Fibroblast of lung (primary cell): ENCODE measurements around the gene TMUB1. TPM values are rescaled to one million over a fixed set of nuclear protein-coding genes. Genes with fewer than 3 reads are reported as not detected.

Experiments
- DNase-seq, 2 donors: peaks; one replicate each; pipeline versions ENCODE4 v3.0.0 to v3.0.0-alpha.2; 2010; ENCODE audit warnings: low read depth in 2 of 2
- H2AFZ ChIP-seq: 2 replicates; pipeline ENCODE4 v1.5.1; 2012; ENCODE audit warnings: low read length, control low read depth, inconsistent platforms
- H3K27ac ChIP-seq: 2 replicates; pipeline ENCODE4 v1.5.1; 2011; ENCODE audit warnings: low read length, control low read depth; ENCODE audit not compliant: insufficient read depth
- H3K27me3 ChIP-seq: 2 replicates; pipeline ENCODE4 v1.5.1; 2011; ENCODE audit warnings: mild to moderate bottlenecking, low read length; ENCODE audit not compliant: control insufficient read depth, insufficient read depth
- H3K36me3 ChIP-seq: 2 replicates; pipeline ENCODE4 v1.5.1; 2011; ENCODE audit warnings: low read length; ENCODE audit not compliant: control insufficient read depth, insufficient read depth
- H3K4me1 ChIP-seq: 2 replicates; pipeline ENCODE4 v1.5.1; 2011; ENCODE audit warnings: low read length; ENCODE audit not compliant: control insufficient read depth, insufficient read depth; ENCODE audit errors: extremely low read depth
- H3K4me2 ChIP-seq: 2 replicates; pipeline ENCODE4 v1.5.1; 2011; ENCODE audit warnings: low read length, control low read depth; ENCODE audit not compliant: insufficient read depth; ENCODE audit errors: extremely low read depth
- H3K4me3 ChIP-seq, 4 experiments: fragments of 200-600 bp in 1 of 4; sonication (generic) in 1 of 4; replicated peaks in 1 of 4; 2 replicates each; pipeline ENCODE4 v1.5.1; 2011 to 2016; ENCODE audit warnings: low read length in 4 of 4, low read depth in 3 of 4, mild to moderate bottlenecking in 3 of 4, control low read depth in 2 of 4, inconsistent platforms in 1 of 4, mixed read lengths in 1 of 4; ENCODE audit not compliant: insufficient read depth in 1 of 4; ENCODE audit errors: control extremely low read depth in 1 of 4
- H3K79me2 ChIP-seq: 2 replicates; pipeline ENCODE4 v1.5.1; 2012; ENCODE audit warnings: mild to moderate bottlenecking, low read length, inconsistent platforms; ENCODE audit not compliant: control insufficient read depth, insufficient read depth
- H3K9ac ChIP-seq: 2 replicates; pipeline ENCODE4 v1.5.1; 2011; ENCODE audit warnings: mild to moderate bottlenecking, low read length, control low read depth; ENCODE audit not compliant: insufficient read depth
- H3K9me3 ChIP-seq: 2 replicates; pipeline ENCODE4 v1.5.1; 2012; ENCODE audit warnings: low read depth, low read length; ENCODE audit not compliant: control insufficient read depth, insufficient read depth
- H4K20me1 ChIP-seq: 2 replicates; pipeline ENCODE4 v1.5.1; 2011; ENCODE audit warnings: low read length; ENCODE audit not compliant: control insufficient read depth, insufficient read depth; ENCODE audit errors: extremely low read depth
- CTCF ChIP-seq, 2 donors: IDR thresholded peaks in 1 of 2; conservative IDR thresholded peaks in 1 of 2; 1 replicate in 1 of 2; 2 replicates in 1 of 2; pipeline ENCODE4 v1.5.1; 2011 to 2012; ENCODE audit warnings: low read length in 2 of 2, control low read depth in 1 of 2, inconsistent platforms in 1 of 2, low read depth in 1 of 2, mild to moderate bottlenecking in 1 of 2
- EZH2 ChIP-seq: IDR thresholded peaks from 2 replicates; pipeline ENCODE4 v1.5.1; 2012; ENCODE audit warnings: low read length, control low read depth, mild to moderate bottlenecking; ENCODE audit errors: missing control alignments
- polyA plus RNA-seq, 2 donors: library from polyadenylated mRNA; depleted of rRNA in 1 of 2; stranded (reverse) in 1 of 2; unstranded in 1 of 2; fragments of >200 nt; gene quantifications; 2 replicates each; pipeline ENCODE4 v1.2.1, GENCODE V29; 2011 to 2012; ENCODE audit warnings: missing spikeins in 1 of 2
- total RNA-seq: library from RNA; depleted of rRNA; stranded (reverse); fragments of >200 nt; gene quantifications from 2 replicates; pipeline ENCODE4 v1.2.1, GENCODE V29; 2014

Gene TMUB1
- total and polyA plus RNA-seq, 2 donors (not counting 1 experiment from before 2014, with no cell fraction given), result 11.9 to 20.3 TPM

DNA sequence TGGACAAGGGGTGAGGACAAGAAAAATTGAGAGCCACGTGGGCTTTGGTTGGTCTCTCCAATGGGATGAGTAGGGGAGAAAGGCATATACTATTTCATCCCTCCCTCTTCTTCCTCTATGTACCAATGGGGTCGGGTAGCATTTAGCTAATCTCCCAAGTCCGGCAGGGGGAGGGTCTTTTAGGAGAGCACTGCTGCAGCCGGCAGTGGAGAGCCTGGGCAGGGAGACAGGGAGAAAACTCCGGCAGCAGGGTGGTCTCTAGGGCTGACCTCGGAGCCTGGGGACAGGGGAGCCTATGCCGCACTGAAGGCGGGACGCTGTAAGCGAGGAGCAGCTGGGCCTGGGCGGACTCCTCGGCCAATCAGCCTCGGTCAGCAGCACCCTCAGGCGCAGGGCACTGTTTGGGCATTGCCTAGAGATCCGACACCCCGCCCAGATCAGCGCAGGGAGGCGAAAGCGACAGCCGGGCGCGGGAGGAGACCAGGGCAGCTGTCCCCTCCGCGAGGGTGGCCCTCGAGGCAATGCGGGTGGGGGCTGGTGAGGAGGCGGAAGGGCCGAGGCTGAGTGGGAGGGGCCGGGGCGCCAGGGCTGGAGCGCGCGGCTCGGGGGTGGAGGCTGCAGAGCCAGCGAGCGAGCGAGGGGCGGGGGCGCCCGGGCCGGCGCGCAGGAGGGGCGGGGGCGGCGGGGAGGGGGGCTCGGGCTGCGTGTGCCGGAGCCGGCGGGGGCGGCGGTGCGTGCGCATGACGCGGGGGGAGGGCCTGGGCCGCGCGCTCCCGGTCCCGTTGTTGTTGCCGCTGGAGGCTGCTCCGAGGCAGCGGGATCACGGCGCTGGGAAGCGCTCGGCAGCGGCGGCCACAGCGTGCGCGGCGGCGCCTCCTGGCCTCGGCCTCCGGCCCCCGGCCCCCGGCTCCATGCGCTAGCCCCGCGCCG, 2.7 kb upstream of the TMUB1 start, which contains the start of gene AGAP3:
Gene AGAP3 (plus strand): TSS at position 785 of the 930 bp plus-strand sequence. CDS start 267 bp downstream, outside the sequence.
- Histone ChIP-seq H2AFZ (peak within 1 kb of the TSS; percentile 69), H3K27me3 (no peaks in the 10 kb centered on the region), H3K4me2 (peak within 1 kb of the TSS; percentile 90), H3K36me3 (peaks cover 4% of the 10 kb centered on the region), H3K9ac (peak within 1 kb of the TSS; percentile 83), H3K79me2 (peaks cover 50% of the 10 kb centered on the region), H4K20me1 (no peaks in the 10 kb centered on the region), H3K27ac (peak within 1 kb of the TSS; percentile 88), H3K4me3 (peak within 1 kb of the TSS; percentile 67 to 96 (median 81)), H3K9me3 (no peaks in the 10 kb centered on the region), H3K4me1 (peaks cover 34% of the 10 kb centered on the region)
- DNase-seq, result peak; percentile 76 to 80
- no peak for TF ChIP-seq CTCF (conservative IDR thresholded peaks at IDR 0.05 in 1 of 2, IDR thresholded peaks at IDR 0.05 in 1 of 2; ENCODE audit: low read depth in 1 of 2, low read length in 2 of 2)
- TF ChIP-seq EZH2, result no peak

DNA sequence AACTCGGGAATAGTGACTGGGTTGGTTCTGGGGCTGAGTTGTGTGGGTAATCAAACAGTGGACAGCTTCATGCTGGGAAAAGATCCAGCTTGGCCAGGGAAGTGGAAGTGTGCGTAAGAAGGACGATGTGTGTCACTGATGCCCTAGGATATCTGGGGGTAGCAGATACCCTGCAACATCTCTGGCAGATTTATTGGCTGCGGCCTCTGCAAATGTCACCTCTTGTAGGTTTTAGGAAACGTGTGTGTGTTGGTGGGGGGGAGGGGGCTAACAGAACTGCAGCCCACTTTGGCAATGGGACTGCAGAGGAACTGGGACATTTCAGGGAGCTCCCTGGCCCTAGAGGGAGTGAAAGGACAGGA, 2.0 kb upstream of the TMUB1 start:
- no peak for TF ChIP-seq EZH2
- TF ChIP-seq CTCF (conservative IDR thresholded peaks at IDR 0.05 in 1 of 2, IDR thresholded peaks at IDR 0.05 in 1 of 2; ENCODE audit: low read depth in 1 of 2, low read length in 2 of 2), result no peak
- Histone ChIP-seq H3K9ac (no peak overlapping the region), H3K4me2 (peak overlapping the region; percentile 82), H3K36me3 (peaks cover 4% of the 10 kb centered on the region), H2AFZ (no peak overlapping the region), H3K9me3 (no peaks in the 10 kb centered on the region), H3K79me2 (peaks cover 46% of the 10 kb centered on the region), H3K27me3 (no peaks in the 10 kb centered on the region), H3K4me3 (peak overlapping the region in 2 of 4 experiments; percentile 54 to 55), H3K4me1 (peaks cover 34% of the 10 kb centered on the region), H3K27ac (no peak overlapping the region), H4K20me1 (no peaks in the 10 kb centered on the region)
- no peak for DNase-seq

DNA sequence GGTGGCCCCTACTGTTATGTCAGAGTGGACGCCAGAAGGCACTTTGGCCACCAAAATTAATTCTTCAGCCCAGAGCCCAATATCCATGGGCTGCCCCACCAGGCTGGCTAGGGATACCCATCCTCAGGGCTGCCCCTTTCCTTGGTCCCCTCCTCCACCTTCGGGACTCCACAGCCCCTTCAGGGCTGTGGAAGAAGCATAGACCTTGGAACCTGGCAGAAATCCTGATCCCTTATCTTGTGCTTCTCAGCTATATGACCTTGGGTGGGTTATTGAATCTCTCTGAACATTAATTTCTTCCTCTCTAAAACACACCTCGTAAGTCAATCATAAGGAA, 499 bp upstream of the TMUB1 start:
- Histone ChIP-seq H2AFZ (peak overlapping the region; percentile 71), H3K27ac (no peak overlapping the region), H3K79me2 (peaks cover 46% of the 10 kb centered on the region), H3K36me3 (peaks cover 5% of the 10 kb centered on the region), H4K20me1 (no peaks in the 10 kb centered on the region), H3K9ac (no peak overlapping the region), H3K4me2 (peak overlapping the region; percentile 87), H3K9me3 (no peaks in the 10 kb centered on the region), H3K27me3 (no peaks in the 10 kb centered on the region), H3K4me3 (peak overlapping the region; percentile 50 to 94 (median 70)), H3K4me1 (peaks cover 30% of the 10 kb centered on the region)
- no peak for TF ChIP-seq CTCF (conservative IDR thresholded peaks at IDR 0.05 in 1 of 2, IDR thresholded peaks at IDR 0.05 in 1 of 2; ENCODE audit: low read depth in 1 of 2, low read length in 2 of 2)
- no peak for TF ChIP-seq EZH2
- no peak for DNase-seq
